RWPE1 (cell line): Measurements from ENCODE around the gene ZBTB4.

ENCODE experiments used
- CTCF ChIA-PET: fragments of 350-600 bp; sonication (Branson Sonifier 250); formaldehyde crosslinking; extraction: SDS; loops from one replicate; lab custom pipeline; 2021; lab: Yijun Ruan, JAX
- POLR2A ChIA-PET: fragments of 400-600 bp; formaldehyde crosslinking; extraction: SDS; loops from one replicate; lab custom pipeline; 2020; ENCODE audit warnings: antibody characterized with exemption; ENCODE audit not compliant: low non-redundant PET; lab: Yijun Ruan, JAX
- DNase-seq: peaks from one replicate; pipeline ENCODE4 v3.0.0; 2012; ENCODE audit warnings: low spot score
- H3K27ac ChIP-seq: fragments of 450-650 bp; 2 replicates; pipeline ENCODE4 v1.5.1; 2017
- TF ChIP-seq, protein P1 (sequence below): fragments of 450-650 bp; conservative IDR thresholded peaks from 2 replicates; pipeline ENCODE4 v1.5.1; 2017; ENCODE audit warnings: low read depth, mild to moderate bottlenecking

Gene ZBTB4

DNA sequence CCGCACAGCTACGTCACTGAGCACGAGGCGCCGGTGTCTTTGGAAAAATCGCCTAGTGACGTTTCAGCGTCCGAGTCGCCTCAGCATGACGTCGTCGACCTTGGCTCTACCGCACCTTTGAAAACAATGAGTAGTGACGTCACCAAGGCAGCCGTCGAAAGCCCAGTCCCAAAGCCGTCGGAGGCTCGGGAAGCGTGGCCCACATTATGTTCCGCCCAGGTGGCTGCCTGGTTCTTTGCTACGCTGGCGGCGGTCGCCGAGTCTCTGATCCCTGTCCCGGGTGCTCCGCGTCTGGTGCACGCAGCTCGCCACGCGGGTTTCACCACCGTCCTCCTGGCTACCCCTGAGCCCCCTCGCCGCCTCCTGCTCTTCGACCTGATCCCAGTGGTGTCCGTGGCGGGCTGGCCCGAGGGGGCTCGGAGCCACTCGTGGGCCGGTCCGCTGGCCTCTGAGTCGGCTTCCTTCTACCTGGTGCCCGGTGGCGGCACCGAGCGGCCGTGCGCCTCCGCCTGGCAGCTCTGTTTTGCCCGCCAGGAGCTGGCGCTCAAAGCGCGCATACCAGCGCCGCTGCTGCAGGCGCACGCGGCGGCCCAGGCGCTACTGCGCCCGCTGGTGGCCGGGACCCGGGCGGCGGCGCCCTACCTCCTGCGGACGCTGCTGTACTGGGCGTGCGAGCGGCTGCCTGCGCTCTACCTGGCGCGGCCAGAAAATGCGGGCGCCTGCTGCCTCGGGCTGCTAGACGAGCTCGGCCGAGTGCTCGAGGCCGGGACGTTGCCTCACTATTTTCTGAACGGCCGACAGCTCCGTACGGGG lies 42.7 kb downstream of the ZBTB4 start:
- peak overlapping the region; percentile 92 for H3K27ac ChIP-seq
- POLR2A ChIA-PET, result interaction anchor here (0.7 to 1.8 kb wide), 4 partner anchors 33 to 48 kb away, joined by 3 to 7 read pairs (median 4); partner anchors contain the start of genes PLSCR3, POLR2A and TMEM256
- TF ChIP-seq, protein P1, sequence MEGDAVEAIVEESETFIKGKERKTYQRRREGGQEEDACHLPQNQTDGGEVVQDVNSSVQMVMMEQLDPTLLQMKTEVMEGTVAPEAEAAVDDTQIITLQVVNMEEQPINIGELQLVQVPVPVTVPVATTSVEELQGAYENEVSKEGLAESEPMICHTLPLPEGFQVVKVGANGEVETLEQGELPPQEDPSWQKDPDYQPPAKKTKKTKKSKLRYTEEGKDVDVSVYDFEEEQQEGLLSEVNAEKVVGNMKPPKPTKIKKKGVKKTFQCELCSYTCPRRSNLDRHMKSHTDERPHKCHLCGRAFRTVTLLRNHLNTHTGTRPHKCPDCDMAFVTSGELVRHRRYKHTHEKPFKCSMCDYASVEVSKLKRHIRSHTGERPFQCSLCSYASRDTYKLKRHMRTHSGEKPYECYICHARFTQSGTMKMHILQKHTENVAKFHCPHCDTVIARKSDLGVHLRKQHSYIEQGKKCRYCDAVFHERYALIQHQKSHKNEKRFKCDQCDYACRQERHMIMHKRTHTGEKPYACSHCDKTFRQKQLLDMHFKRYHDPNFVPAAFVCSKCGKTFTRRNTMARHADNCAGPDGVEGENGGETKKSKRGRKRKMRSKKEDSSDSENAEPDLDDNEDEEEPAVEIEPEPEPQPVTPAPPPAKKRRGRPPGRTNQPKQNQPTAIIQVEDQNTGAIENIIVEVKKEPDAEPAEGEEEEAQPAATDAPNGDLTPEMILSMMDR, result peak; percentile 97
- peak; percentile 72 for DNase-seq
- CTCF ChIA-PET, result interaction anchor here (0.5 to 4.3 kb wide), 31 partner anchors 16 to 256 kb away, joined by 3 to 28 read pairs (median 4); partner anchors contain the start of genes PLSCR3, SENP3, SOX15 and TMEM256

- peak; percentile 65 for DNase-seq
- peak overlapping the region; percentile 92 for H3K27ac ChIP-seq
- TF ChIP-seq, protein P1, result peak; percentile 23; the same call in 1 of the 2 replicates
- POLR2A ChIA-PET, result interaction anchor here (0.7 to 1.8 kb wide), 4 partner anchors 32 to 125 kb away, joined by 3 to 7 read pairs (median 3); partner anchors contain the start of genes PLSCR3, POLR2A and TMEM256
- CTCF ChIA-PET, result interaction anchor here (0.6 to 4.3 kb wide), 17 partner anchors 26 to 175 kb away, joined by 3 to 28 read pairs (median 5); partner anchors contain the start of genes PLSCR3, SENP3, TMEM256 and TNFSF13
Observed at GRCh38 chr17:7435676-7436555, 43.5 kb downstream of the ZBTB4 start.

GRCh38 chr17:7432296-7432695 lies 47.1 kb downstream of the ZBTB4 start:
- H3K27ac ChIP-seq, result no peak overlapping the region
- ChIA-PET POLR2A (interaction anchor here (0.7 kb wide), 1 partner anchor 129 kb away, joined by 3 read pairs; no protein-coding TSS in a partner anchor), CTCF (interaction anchor here (0.7 to 0.8 kb wide), 2 partner anchors 81 to 253 kb away, joined by 3 read pairs; no protein-coding TSS in a partner anchor)
- DNase-seq, result no peak
- TF ChIP-seq, protein P1, result no peak

GRCh38 chr17:7431231-7431630 lies 48.2 kb downstream of the ZBTB4 start:
- ChIA-PET POLR2A (no interaction called here), CTCF (no interaction called here)
- TF ChIP-seq, protein P1, result no peak
- no peak for DNase-seq
- H3K27ac ChIP-seq, result no peak overlapping the region

- no peak for DNase-seq
- TF ChIP-seq, protein P1, result no peak
- POLR2A ChIA-PET, result no interaction called here
- H3K27ac ChIP-seq, result no peak overlapping the region
- CTCF ChIA-PET, result no interaction called here
Observed at GRCh38 chr17:7429722-7430121, 49.7 kb downstream of the ZBTB4 start.

DNA sequence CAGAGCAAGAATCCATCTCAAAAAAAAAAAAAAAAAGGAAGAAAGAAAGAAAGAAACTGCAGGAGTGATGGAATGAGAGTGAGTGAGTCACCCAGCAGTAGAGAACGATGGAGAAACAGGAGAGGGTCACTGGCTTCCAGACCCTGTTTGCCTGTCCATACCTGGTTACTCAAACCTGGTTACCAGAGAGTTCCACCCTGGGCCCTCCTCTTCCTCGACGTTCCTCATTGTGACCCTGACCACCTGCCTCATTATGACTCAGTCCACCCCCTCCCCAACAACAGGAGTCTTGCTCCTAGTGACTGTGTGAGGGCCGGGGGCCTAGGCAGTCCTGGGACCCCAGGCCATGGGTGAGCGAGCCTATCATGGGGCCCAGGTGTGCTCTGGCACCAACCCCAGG lies 50.9 kb downstream of the ZBTB4 start, which contains the start of gene SPEM3:
Gene SPEM3, plus strand, starts transcription at position 301 of the 400 bp plus-strand sequence. Its CDS starts 46 bp downstream, at position 347.
- POLR2A ChIA-PET, result no interaction called here
- no peak within 1 kb of the TSS for H3K27ac ChIP-seq
- no peak for DNase-seq
- TF ChIP-seq, protein P1, result no peak
- CTCF ChIA-PET, result interaction anchor here (0.7 kb wide), 1 partner anchor 62 kb away, joined by 3 read pairs; no protein-coding TSS in a partner anchor
